Fibroblast of mammary gland (primary cell): Measurements from ENCODE around the gene NMNAT2.

Experiments used
- DNase-seq: peaks from one replicate; pipeline ENCODE4 v3.0.0-alpha.2; 2010; ENCODE audit warnings: low read depth
- H3K4me3 ChIP-seq: 2 replicates; pipeline ENCODE4 v1.5.1; 2011; ENCODE audit warnings: low read depth, mild to moderate bottlenecking, low read length, moderate library complexity; ENCODE audit not compliant: control insufficient read depth
- CTCF ChIP-seq: conservative IDR thresholded peaks from 2 replicates; pipeline ENCODE4 v1.5.1; 2011; ENCODE audit warnings: low read depth, low read length, inconsistent platforms; ENCODE audit not compliant: control insufficient read depth, insufficient read depth

The NMNAT2 gene

GRCh38 chr1:183417772-183418491 is at the start of gene NMNAT2:
NMNAT2 (minus strand) TSS chr1:183418380; CDS start chr1:183418267, 113 bp downstream.
- no peak for TF ChIP-seq CTCF
- DNase-seq = peak; percentile 17

GRCh38 chr1:183467687-183468086 is 49.5 kb upstream of the NMNAT2 start:
- peak; percentile 20 for DNase-seq
- no peak overlapping the region for H3K4me3 ChIP-seq
- TF ChIP-seq CTCF = no peak

More at GRCh38 chr1:183417772-183418491, at the start of gene NMNAT2:
- no peak within 1 kb of the TSS for H3K4me3 ChIP-seq

GRCh38 chr1:183466781-183467180 is 48.6 kb upstream of the NMNAT2 start:
- TF ChIP-seq CTCF = no peak

GRCh38 chr1:183463566-183463965 is 45.4 kb upstream of the NMNAT2 start:
- H3K4me3 ChIP-seq = no peak overlapping the region
- no peak for TF ChIP-seq CTCF
- no peak for DNase-seq

More at GRCh38 chr1:183466781-183467180, 48.6 kb upstream of the NMNAT2 start:
- no peak for DNase-seq
- H3K4me3 ChIP-seq = no peak overlapping the region

GRCh38 chr1:183461350-183461749 is 43.2 kb upstream of the NMNAT2 start:
- DNase-seq = peak; percentile 5
- TF ChIP-seq CTCF = no peak

GRCh38 chr1:183460596-183460995 is 42.4 kb upstream of the NMNAT2 start:
- H3K4me3 ChIP-seq = no peak overlapping the region
- no peak for TF ChIP-seq CTCF
- DNase-seq = no peak

More at GRCh38 chr1:183461350-183461749, 43.2 kb upstream of the NMNAT2 start:
- no peak overlapping the region for H3K4me3 ChIP-seq
